ENCODE measurements around the gene SLC16A12.
A peak's percentile ranks its signal among the peaks of the same experiment; 100 is the strongest.
"Not testable (repeated sequence)": the region's sequence is repeated elsewhere in the genome, so short reads cannot be mapped to it uniquely, and the experiment has no call there.

SLC16A12 gene

DNA sequence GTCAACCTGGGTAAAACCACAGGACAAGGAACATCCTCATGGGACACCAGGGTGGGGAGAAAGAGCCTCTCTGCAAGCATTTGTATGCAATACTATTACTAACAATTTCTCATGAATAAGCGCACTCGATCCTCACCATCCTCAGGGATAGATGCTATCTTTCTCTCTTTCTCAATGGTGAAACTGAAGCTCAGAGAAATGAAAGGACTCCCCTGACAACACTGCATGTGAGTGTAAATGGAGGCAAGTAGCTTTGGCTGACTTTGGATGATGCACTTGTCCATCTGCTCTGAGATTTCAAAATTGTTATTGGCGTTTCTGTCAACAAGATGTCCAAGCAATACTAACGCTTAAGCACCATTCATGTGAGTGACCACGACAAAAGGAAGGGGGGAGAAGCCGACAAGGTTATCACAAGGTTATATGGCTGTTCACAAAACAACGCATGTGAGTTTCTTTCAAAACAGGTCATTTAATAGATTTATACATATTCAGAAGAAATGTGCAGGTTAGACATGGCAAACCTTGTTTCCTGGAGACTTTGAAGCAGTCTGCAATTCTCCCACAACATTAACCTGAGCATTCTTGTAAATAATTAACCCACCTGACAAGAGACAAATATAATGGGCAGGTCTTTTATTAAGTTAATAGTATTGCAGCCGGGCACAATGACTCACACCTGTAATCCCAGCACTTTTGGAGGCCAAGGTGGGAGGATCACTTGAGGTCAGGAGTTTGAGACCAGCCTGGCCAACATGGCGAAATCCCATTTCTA is 67.0 kb downstream of the SLC16A12 start:
- DNase-seq, result no peak

DNA sequence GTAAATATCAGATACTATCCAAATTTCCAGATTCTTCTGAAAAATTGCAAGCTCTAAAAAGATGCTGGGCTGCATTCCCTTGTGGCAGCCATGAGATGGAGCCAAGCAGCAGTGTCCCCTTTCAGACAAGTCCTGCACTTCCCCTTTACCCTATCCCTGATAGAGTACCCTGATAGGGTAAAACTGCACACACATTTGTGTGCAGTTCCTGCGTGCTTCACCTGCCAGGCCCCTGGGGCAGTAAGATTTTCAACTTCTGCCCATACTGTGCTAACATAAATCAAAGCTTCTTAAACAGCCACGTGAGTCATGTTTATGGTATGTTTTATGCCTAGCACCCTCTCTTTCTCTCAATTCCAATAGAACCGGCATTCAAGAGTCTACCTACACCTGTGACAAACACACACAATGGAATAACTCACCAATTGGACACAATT is 68.8 kb downstream of the SLC16A12 start:
- DNase-seq, result no peak

DNA sequence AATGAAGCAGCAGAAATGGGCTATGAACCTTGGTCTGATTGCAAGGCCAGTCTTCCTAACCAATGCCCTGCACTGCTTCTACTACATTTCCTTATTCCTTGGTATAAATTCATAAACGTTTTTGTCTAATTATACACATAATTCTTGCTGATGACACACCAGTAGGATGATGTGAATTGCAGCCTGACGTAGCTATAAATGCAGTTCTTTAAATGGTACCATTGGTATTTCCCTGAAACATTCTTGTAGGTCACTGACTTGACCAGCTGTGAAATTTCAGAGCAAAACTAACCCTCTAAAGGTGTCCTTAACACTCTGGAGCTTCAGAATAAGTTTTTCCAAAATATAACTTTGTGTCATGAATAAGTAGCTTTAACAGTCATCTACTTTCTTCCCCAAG is 70.2 kb downstream of the SLC16A12 start:
- no peak for DNase-seq

DNA sequence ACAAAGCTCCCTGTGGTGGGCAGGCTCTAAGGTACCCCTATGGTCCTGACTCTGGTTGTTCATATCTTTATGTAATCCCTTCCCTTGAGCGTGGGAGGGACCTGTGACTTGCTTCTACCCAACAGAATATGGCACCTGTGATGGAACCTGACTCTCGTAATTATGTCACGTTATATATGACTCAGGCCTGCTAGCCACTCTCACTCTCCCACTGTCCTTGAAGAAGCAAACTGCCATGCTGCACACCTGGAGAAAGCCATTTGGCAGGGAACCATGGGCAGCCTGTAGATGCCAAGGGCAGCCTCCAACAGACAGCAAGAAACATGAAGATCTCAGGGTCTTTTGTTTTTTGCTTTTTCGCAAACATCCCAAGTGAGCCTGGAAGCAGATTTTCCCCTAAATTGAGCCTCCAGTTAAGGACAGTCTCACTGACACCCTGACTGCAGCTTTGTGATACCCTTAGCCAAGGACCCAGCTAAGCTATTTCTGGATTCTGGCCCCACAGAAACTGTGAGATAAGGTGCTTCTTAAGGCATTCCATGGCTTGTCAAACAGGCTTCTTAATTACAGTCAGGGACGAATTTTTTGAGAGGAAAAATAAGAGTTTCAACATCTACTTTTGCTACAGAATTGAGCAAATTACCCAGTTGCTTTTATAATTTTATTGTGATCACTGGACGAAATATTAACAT is 71.4 kb downstream of the SLC16A12 start:
- DNase-seq, result no peak

DNA sequence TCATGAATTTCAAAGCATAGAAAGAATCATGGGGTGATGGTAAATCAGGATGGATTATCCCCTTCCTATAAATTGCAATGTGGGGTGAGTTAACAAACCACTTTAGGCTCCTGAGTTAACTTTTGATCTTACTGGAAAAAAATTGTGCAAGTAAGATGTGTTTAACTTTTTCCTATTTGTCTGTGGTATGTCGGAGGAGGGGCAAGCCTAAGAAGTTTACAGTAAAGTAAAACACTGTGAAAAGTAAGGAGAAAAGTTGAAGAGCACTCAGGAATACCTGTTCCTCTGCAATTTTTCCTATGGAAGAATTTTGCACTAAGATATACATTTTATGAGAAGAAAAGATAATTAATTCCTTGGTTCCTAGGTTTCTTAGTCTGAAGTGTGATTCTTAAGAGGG is 76.6 kb downstream of the SLC16A12 start:
- no peak for DNase-seq

DNA sequence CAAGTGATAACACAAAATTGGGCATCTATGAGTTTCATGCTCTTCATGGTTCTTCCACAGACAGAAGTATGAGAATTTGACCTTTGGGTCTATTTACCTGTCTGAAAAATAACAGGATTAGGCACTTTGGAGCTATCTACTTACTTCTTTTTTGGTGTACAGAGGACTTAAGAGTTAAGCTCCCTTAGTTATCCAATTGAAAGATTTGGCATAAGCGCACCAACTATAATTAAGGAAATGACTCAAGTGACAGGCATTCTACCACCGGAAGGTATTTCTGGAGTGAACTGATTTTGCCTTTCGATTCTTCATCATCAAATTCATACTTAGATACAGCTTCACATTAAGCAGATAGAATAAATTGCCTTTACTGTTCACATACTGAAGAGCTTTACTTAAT is 77.1 kb downstream of the SLC16A12 start:
- DNase-seq, result no peak

DNA sequence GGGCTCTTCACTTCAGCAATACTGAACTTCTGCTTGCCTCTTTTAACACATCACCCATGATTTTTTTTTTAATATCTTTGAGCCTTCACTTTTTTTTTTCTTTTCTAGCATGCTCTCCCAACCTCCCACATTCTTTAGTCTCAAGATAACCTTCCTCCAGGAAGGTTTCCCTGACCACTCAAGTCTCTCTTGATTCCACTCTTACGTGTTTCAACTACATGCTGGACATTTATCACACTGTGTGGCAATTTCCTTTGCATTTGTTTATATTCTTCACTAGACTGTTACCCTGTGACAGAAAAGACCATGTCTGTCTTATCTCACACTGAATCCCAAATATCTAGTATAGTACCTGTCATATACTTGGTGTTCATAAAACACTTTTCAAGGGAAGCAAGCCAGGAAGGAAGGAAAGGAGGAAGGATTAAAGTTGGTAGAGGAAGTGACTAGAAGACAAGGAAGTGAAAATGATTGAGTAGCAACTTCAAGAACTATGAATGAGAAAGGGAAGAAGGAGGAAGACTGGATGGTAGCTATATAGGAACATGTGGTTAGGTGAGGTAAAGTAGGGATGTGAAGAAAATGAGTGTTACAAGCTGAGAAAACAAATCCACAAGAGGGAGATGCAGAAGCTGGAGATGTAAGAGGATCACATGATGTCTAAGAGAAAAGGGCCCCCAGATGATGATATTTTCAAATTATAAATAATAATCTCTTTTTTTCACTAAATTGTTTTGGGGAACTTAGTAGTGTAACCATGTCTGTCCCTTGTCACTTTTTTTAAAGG is 80.6 kb downstream of the SLC16A12 start:
- DNase-seq, result no peak

DNA sequence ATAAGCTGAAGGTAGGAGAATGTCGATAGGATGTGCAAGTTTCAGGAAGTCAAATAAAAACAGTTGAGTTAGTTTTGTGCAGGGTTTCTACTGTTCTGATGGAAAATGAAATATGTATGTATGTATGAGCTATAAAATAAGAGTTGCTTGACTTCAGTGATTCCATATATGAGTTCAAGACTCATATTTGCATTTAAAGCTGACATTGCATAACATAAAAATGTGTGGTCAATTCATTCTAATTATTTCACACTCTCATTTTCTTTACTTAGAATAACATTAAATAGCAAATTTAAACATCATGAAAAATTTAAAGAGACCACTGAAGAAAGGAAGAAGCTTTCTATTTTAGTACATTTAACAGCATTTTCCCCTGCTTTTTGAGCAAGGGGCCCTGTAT is 83.2 kb downstream of the SLC16A12 start:
- DNase-seq, result no peak

DNA sequence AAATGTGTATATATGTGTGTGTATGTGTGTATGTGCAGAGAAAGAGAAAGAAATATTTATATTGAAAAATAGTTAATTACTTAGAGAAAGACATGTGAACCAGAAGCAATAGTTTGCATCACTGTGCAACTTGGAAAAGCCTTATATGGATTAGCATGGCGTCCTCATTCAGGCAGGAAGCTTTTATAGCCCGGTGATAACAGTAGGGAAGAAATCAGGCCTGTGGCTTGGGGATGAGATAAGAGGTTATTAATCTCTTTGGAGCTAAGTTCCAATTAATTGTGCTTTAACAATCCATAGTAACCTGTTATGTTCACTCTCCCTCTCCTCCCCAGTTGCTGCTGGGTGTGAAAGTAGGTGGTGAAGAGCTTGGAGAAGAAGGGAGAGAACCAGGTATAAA is 84.5 kb downstream of the SLC16A12 start:
- DNase-seq, result no peak

DNA sequence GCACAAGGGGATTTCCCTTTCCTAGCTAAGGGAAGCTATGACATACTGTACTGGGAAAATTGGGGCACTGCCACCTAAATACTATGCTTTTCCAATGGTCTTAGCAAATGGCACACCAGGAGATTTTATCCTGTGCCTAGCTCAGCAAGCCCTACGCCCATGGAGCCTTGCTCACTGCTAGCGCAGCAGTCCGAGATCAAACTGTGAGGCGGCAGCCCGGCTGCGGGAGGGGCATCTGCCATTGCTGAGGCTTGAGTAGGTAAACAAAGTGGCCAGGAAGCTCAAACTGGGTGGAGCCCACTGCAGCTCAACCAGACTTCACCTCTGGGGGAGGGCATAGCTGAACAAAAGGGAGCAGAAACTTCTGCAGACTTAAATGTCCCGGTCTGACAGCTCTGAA is 90.6 kb downstream of the SLC16A12 start:
- not testable (repeated sequence) for DNase-seq

DNA sequence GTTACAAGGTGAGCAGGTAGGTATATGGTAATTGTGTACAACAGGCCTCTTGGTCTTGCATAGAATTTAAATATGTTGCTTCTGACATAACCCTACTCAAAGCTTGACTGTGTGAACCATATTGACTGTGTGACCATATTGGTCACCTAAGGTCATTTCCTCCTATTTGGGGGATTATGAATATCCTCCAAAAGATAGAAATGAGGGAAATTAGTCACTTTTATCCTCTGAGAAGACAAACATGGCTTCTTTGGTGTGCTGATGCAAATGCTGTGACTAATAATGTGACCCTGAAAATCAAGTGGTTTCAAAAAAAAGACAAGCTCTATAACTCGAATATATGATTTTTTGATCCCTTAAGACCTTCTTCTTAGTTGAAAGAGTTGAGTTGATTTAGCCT is 93.1 kb downstream of the SLC16A12 start:
- DNase-seq, result no peak

DNA sequence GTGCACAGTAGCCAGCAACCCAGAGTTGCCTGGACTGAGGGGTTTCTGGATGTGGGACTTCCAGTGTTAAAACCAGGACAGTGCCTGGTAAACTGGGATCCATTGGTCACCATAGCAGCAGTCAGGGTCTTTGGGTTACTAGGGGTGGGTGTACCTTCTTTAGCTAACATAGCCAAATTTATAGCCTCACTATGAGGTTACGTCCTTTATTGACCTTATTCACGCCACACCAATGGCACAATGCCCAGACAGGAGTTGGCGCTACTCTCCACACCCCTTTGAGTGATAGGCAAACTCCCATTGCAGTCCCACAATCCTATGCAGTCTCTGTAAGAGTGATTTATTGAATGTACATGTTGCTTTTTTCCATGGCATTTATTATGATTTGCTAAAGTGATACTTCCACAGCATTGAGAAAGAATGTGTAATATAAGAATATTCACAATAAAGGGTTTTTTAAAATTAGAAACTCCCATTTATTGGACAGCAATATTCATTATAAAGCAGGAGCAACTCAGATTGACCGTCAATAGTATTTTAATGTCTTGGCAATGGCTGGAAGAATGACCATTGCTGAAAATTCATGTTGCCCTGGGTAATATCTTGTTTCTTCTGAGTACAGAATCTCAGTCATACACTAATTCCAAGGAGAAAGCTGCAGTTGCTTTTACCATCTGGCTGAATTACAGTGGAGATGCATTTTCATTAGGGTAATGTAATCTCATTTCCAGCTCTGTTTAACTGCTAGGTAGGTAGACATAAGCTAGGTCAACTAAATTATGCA is 95.0 kb downstream of the SLC16A12 start:
- DNase-seq, result no peak

DNA sequence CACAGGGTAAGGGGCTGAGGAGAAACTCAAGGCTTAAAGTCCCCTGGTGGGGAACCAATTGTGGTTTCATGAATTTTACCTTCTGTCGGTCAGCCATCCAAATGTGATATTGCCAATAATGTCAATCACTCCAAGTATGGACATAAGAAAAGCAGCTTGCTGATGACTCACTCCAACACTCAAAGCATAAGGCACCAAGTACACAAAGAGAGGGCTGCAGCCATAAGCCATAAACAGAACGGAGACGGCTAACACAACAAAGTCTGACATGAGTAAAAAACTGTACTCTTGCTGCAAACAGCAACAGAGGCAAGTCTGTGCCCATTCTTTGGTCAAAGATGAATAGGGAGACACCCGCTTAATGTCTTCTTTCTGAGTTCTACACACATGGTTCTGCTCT is 96.9 kb downstream of the SLC16A12 start:
- no peak for DNase-seq

DNA sequence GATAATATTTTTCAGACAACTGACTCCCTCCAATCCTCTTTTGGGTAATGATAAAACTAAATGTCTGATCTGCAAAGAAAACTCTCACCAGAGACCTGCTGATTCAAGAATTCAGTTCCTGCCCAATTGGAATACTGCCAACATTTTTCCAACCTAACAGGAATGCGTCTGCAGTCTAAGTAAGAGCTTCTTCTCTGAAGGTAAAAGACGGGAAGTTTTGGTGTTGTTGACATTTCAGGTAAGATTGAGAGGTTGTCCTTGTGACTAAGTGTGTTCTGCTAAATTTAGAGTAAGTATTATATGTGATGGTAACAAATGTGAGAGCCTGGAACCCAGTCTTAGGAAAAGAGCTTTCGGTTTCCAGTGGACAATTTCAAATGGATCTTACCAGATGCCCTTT is 103.4 kb downstream of the SLC16A12 start:
- no peak for DNase-seq

DNA sequence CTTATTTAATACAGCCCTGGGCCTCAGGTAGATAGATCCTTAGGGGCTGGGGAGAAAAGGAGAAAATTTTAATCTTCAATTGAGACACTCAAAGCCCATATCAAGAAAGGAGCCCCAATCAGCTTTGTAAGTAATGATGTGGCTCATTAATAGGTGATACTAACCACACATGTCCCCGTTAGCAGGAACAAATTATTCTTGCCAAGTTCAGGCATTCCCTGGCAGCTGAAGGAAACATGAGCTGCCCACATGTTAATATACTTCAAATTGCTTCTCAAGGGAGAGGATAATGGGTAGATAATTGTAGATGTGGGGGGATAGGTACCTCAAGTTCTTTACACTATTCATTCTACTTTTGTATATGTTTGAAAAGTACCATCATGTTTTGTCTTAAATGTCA is 106.5 kb downstream of the SLC16A12 start:
- DNase-seq, result no peak

DNA sequence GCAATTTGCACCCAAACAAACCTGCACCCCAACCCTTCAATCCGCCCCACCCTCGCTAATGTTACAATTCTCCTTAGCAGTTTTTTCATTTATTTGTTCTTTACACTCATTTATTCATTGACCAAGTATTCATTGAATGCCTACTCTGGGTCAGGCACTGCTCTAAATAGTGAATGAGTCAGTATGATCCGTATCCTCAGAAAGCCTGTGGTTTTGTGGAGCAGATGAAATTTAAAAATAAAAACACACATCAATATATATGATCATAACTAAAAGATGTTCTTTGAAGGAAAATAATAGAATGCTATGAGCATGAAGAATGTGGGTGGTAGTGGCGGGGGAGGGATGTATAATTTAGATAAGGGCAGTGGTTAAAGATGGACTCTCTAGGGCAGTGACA is 107.8 kb downstream of the SLC16A12 start:
- DNase-seq, result no peak

DNA sequence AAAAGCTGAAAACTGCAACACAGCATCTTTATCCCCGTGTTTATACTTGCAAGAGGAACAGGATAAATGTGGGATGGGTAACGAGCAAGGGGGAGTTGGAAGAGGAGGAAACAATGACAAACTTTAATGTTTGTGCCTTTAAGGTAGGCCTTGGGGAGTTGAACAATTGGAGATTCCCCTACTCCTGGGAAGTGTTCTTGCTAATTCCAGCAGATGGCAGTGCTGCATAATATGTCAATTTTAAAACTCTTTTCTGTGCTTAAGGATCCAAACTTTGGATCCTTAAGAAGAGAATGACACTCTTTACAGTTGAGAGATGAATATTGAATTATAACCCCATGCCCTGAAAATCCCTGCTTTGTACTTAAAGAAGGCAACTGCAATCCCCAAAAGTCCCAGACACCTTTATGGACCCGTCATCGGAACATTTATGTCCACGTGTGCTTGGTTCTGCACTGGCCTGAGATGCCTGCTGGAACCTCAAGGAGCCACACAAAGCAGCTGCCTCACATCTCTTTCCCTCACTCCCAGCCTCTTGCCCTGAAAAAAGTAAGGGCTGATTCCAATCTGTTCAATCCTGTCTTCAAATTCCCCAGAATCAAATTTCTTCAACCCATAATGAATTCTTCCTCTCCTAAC is 109.0 kb downstream of the SLC16A12 start:
- peak; percentile 39 for DNase-seq

DNA sequence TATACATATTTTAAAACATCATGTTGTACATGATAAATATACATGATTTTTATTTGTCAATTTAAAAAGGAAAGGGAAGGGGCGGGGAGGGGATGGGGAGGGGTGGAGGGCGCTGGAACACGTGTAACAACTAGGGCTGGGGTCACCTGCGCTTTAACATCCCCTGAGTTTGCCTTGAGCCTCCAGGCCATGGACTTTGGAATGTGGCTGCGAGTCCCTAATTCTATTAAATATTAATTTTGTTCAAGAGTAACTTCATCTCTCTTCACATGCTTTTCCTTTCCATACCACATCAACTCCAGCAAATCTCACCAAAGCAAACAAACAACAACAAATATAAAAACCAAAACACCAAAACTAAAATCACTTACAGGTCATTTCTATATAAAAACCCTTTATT is 110.4 kb downstream of the SLC16A12 start:
- DNase-seq, result no peak

DNA sequence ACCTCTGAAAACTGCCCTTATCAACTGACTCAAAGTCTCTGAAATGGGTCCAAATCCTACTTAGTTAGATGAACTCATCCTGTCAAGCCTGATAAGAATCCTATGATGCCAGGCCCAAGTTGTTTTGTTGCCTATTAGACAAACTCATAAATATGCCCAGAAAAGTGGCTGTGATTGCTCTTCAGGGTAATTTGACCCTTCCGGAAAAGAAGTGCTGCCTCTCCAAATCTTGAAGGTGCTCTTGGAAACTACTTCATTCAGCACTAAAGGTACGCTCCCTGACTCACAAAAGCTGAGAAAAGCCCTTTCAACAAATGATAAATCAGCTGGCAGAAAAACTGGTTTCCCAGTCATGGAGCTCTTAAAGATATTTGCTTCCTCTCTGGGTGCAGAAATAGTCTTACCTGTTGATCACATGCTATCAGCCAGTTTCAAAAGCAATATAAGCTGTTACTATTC is 114.3 kb downstream of the SLC16A12 start:
- DNase-seq, result no peak

DNA sequence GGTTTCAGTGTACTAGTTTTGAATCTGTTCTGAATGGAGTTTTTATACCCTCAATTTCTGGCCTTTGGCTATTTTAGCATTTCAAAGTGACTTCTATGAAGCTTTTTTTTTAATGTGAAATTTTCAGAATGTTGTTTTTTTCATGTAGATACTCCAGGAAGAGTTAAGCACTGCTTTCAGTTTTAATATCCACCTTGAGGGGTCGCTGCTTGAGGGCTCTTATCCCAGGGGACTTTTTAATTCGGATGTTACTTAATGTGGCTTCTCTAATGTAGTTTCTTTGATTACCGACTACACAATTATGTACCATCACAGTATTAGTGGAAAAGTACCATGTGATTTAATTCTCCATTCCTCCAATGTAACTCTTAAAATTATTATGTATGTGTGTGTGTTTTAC is 115.8 kb downstream of the SLC16A12 start:
- DNase-seq, result no peak

DNA sequence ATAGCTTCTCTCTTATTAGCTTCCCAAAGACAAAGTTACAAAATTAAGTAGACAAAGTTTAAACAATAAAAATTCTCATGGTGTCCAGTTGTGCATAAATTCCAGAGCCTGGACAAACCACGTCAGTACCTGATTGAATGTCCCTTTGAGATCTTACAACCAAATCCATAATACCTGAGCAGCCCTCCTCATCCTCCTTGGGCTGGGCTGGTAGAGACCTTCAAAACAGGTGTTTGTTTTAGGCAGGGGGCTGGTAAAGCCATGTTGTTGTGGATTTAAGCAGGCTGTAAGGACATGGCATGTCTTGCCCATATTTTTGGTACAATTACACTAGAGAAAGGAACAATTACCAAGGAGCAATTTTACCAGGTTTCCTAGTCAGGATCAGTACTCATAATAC is 118.9 kb downstream of the SLC16A12 start:
- no peak for DNase-seq
